ENCODE results near the gene IGSF23.

The IGSF23 gene

DNA sequence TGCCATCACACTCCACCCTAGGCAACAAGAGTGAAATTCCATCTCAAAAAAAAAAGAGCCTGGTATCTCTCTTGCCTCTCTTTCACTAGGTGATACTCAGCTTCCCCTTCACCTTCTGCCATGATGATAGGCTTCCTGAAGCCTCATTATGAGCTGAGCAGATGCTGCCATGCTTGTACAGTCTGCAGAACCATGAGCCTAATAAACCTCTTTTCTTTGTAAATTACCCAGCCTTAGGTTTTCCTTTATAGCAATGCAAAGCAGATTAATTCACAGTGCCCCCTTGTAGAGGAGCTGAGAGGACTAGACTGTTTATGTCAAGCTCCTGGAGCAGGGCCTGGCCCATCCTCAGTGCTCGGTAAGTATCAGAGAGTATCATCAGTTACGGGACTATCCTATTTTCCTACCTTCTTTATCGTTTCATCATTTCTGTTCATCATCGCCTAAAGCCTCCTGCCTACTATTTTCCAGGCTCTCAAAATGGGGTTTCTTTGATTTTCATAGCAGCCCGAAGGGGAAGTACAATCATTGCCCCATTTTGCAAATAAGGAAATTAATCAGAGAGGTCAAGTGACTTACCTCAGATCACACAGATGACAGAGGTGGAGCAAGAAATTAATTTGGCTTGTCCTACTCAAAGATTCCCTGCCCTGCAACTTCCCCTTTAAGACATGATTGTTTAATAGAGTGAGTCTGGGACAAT lies 33.5 kb upstream of the IGSF23 start:
- TF ChIP-seq, protein P1, sequence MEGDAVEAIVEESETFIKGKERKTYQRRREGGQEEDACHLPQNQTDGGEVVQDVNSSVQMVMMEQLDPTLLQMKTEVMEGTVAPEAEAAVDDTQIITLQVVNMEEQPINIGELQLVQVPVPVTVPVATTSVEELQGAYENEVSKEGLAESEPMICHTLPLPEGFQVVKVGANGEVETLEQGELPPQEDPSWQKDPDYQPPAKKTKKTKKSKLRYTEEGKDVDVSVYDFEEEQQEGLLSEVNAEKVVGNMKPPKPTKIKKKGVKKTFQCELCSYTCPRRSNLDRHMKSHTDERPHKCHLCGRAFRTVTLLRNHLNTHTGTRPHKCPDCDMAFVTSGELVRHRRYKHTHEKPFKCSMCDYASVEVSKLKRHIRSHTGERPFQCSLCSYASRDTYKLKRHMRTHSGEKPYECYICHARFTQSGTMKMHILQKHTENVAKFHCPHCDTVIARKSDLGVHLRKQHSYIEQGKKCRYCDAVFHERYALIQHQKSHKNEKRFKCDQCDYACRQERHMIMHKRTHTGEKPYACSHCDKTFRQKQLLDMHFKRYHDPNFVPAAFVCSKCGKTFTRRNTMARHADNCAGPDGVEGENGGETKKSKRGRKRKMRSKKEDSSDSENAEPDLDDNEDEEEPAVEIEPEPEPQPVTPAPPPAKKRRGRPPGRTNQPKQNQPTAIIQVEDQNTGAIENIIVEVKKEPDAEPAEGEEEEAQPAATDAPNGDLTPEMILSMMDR (conservative IDR thresholded peaks at IDR 0.05) = no peak
- no peak overlapping the region for H3K27ac ChIP-seq

DNA sequence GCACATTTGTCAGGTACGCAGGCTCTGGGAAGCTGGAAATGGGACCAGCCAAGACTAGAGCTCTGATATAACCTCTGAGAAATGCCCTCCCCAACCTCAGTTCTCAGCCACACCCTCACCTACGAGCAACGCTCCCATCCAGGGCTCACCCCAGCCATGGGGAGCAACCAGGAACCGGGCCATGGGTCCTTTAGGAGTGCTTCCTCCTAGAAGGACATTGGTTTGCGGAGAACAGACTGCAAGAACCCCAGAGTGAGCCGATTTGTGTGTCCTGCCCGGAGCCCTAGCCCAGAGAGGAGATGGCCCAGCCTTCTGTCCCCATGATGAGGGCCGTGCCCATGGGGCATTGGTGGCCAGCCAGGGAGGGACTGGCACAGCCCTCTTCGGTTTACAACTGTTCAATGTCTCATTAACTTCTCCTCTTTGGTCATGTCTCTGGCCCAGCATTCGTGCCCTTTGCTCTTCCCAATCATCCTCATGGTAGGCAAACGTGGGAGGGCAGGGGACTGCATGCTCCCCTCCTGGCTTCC lies 32.9 kb upstream of the IGSF23 start:
- H3K27ac ChIP-seq = no peak overlapping the region
- TF ChIP-seq, protein P1 (conservative IDR thresholded peaks at IDR 0.05) = no peak

GRCh38 chr19:44581288-44581687 lies 32.1 kb upstream of the IGSF23 start:
- no peak overlapping the region for H3K27ac ChIP-seq
- TF ChIP-seq, protein P1 (conservative IDR thresholded peaks at IDR 0.05) = no peak

DNA sequence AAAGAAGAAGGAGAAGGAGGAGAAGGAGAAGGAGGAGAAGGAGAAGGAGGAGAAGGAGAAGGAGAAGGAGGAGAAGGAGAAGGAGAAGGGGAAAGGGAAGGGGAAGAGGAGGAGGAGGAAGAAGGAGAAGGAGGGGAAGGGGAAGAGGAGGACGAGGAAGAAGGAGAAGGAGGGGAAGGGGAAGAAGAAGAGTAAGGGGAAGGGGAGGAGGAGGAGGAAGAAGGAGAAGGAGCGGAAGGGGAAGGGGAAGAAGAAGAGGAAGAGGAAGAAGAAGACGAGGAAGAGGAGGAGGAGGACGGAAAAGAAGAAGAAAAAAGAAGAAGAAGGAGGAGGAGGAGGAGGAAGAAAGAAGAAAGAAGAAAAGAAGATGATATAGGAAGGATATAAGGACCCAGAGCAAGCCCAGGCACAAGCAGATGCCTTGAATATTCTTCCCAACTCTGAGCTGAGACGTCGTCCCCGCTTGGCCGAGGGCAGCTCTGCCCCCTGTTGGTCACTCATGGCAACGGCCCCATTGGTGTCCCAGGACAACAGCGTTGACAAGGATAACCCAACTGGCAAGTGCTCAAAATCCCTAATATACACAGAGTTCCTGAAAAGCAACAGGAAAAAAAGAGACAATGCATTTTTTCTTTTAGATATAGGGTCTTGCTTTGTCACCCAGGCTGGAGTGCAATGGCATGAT lies 30.6 kb upstream of the IGSF23 start:
- TF ChIP-seq, protein P1 (conservative IDR thresholded peaks at IDR 0.05) = peak; percentile 74
- no peak overlapping the region for H3K27ac ChIP-seq

DNA sequence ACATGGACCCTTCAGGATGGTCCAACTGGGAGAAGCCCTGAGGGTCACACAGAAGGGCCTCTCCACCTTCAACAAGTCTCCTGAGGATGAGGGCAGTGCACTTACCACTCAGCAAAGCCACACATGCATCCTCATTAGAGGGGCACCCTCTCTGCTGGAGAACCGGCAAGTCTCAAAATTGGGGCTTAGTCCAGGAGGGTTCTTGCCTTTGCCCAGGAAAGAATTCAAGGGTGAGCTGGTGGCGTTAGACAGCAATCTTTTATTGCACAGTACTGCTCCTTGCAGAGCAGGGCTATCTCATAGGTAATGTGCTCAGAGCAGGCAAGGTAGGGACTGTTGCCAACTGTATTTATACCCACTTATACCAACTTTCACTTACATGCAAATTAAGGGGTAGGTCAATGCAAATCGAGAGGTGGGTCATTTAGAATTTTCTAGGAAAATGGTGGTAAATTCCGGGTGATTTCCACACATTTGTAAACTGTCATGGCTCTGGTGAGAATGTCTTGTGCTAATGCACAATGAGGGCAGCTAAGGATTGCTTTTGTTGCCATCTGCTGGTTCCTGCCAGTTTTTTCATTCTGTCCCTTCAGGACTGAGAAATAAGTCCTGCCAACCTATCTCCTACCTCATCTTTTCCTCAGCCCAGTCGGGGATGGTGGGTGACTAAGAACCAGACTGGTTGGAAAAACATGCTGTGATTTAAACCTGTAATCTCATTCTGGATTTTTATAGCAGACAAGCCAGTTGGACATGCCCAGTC lies 27.8 kb upstream of the IGSF23 start:
- H3K27ac ChIP-seq = no peak overlapping the region
- TF ChIP-seq, protein P1 (conservative IDR thresholded peaks at IDR 0.05) = peak; percentile 75

GRCh38 chr19:44587963-44588770 lies 25.2 kb upstream of the IGSF23 start:
- peak overlapping the region; percentile 5; the same call in 1 of the 2 replicates for H3K27ac ChIP-seq
- TF ChIP-seq, protein P1 (conservative IDR thresholded peaks at IDR 0.05) = peak; percentile 71
